Stimulated activated effector memory CD8-positive, alpha-beta T cell treated with anti-CD3 and anti-CD28 coated beads, Interleukin-12 subunit alpha, Interleukin-12 subunit beta, amount 100 ng/mL, for 72 hours (primary cell): Measurements from ENCODE around the gene PDILT.
A peak's percentile ranks its signal among the peaks of the same experiment; 100 is the strongest.
"Not testable (repeated sequence)": the region's sequence is repeated elsewhere in the genome, so short reads cannot be mapped to it uniquely, and the experiment has no call there.

Source experiments
- ATAC-seq: fragments of 150-1000 bp; cut with Tn5 transposase; 2 replicates; pipeline ENCODE4 v1.10.0; 2021
- DNase-seq, 2 donors: peaks; one replicate each; pipeline ENCODE4 v3.0.0; 2021 to 2022; ENCODE audit warnings: low spot score in 2 of 2
- H3K27ac Mint-ChIP-seq: one replicate; pipeline ENCODE4 v1.8.0; 2022; ENCODE audit warnings: mild to moderate bottlenecking, mixed read lengths
- H3K36me3 Mint-ChIP-seq: one replicate; pipeline ENCODE4 v1.8.0; 2022; ENCODE audit warnings: mild to moderate bottlenecking, mixed read lengths
- H3K4me1 Mint-ChIP-seq: one replicate; pipeline ENCODE4 v1.8.0; 2022; ENCODE audit warnings: mixed read lengths
- H3K4me3 Mint-ChIP-seq: one replicate; pipeline ENCODE4 v1.8.0; 2022; ENCODE audit warnings: mild to moderate bottlenecking, mixed read lengths
- H3K9me3 Mint-ChIP-seq: one replicate; pipeline ENCODE4 v1.8.0; 2022; ENCODE audit warnings: mixed read lengths

The PDILT gene

GRCh38 chr16:20404637-20405036, at the start of gene PDILT:
PDILT (minus strand) TSS chr16:20404737; CDS start chr16:20399300, 5,437 bp downstream.
- Mint-ChIP-seq H3K9me3 (no peaks in the 10 kb centered on the region), H3K36me3 (no peaks in the 10 kb centered on the region), H3K4me1 (no peaks in the 10 kb centered on the region), H3K27ac (no peak within 1 kb of the TSS), H3K4me3 (no peak within 1 kb of the TSS)
- ATAC-seq, result no peak
- no peak for DNase-seq

- H3K4me1 Mint-ChIP-seq, ATAC-seq, H3K27ac Mint-ChIP-seq, H3K9me3 Mint-ChIP-seq, H3K4me3 Mint-ChIP-seq, H3K36me3 Mint-ChIP-seq, DNase-seq: not testable (repeated sequence)
Observed at GRCh38 chr16:20453633-20454032, 49.1 kb upstream of the PDILT start.

- not testable (repeated sequence) for H3K27ac Mint-ChIP-seq, H3K9me3 Mint-ChIP-seq, H3K4me3 Mint-ChIP-seq, ATAC-seq, DNase-seq, H3K36me3 Mint-ChIP-seq, H3K4me1 Mint-ChIP-seq
Observed at GRCh38 chr16:20451364-20451763, 46.8 kb upstream of the PDILT start, which contains the start of gene ACSM2A. ACSM2A (plus strand) TSS chr16:20451521; CDS start chr16:20460115, 8,594 bp downstream.

DNA sequence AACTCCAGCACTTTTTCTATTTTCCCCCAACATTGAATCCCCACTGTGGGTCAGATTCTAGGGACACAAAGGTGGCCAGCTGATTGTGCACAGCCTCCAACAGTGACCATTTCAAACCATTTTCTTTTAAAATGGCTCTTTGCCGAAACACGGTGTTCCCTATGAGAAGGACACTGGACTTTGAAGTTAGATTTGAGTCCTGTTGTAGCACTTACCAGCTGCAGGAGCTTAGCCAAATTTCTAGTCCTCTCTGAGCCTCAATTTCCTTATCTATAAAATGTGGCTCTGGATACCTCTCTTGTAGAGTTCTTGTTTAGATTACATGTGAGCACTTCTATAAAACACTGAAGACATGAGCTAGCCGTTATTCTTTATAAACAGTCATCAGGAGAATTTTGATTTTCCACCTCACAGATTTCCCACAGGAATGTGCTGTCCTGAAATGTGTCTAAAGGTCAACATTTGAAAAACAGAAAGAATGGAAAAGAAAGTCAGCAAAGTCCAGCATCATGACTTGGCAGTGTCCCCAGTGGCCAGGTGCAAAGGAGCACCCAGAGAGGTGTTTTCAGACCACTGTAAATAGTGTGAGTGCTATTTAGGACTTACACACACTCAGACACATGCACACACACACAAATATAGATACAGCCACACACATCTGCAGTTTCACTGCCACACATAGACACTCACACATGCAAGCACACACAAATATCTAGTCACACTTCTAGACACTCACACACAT, 42.3 kb upstream of the PDILT start:
- not testable (repeated sequence) for H3K4me1 Mint-ChIP-seq, H3K27ac Mint-ChIP-seq, H3K9me3 Mint-ChIP-seq, H3K36me3 Mint-ChIP-seq, H3K4me3 Mint-ChIP-seq, ATAC-seq, DNase-seq

DNA sequence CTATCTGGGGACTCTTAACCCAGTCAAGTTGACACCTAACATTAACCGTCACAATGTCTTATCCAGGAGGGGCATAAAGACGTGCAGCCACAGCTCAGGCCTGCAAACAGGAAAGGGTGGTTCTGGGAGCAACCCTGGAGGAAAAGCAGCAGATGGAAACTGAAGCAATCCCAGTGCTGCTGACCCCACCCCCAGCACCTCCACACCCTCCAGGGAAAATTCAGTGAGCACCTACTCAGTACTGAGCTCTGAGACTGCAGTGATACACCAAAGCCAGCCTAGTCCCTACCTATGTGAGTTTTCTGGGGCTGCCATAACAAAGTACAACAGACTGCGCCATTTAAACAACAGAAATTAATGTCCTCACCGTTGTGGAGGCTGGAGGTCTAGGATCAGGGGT, 37.3 kb upstream of the PDILT start:
- ATAC-seq, result peak; percentile 13
- not testable (repeated sequence) for H3K27ac Mint-ChIP-seq, H3K36me3 Mint-ChIP-seq, DNase-seq, H3K4me1 Mint-ChIP-seq, H3K4me3 Mint-ChIP-seq, H3K9me3 Mint-ChIP-seq

GRCh38 chr16:20441191-20441590, 36.7 kb upstream of the PDILT start:
- Mint-ChIP-seq H3K36me3 (no peaks in the 10 kb centered on the region), H3K4me1 (no peaks in the 10 kb centered on the region), H3K4me3 (no peak overlapping the region), H3K9me3 (no peaks in the 10 kb centered on the region), H3K27ac (no peak overlapping the region)
- DNase-seq (no peak), ATAC-seq (no peak)

GRCh38 chr16:20440731-20441130, 36.2 kb upstream of the PDILT start:
- H3K36me3 Mint-ChIP-seq, H3K4me3 Mint-ChIP-seq, H3K9me3 Mint-ChIP-seq, ATAC-seq, H3K4me1 Mint-ChIP-seq, DNase-seq, H3K27ac Mint-ChIP-seq: not testable (repeated sequence)

GRCh38 chr16:20439820-20440231, 35.3 kb upstream of the PDILT start:
- not testable (repeated sequence) for H3K27ac Mint-ChIP-seq, DNase-seq, H3K9me3 Mint-ChIP-seq, ATAC-seq, H3K4me1 Mint-ChIP-seq, H3K4me3 Mint-ChIP-seq, H3K36me3 Mint-ChIP-seq

GRCh38 chr16:20438950-20439349, 34.4 kb upstream of the PDILT start:
- not testable (repeated sequence) for H3K27ac Mint-ChIP-seq, H3K9me3 Mint-ChIP-seq, H3K36me3 Mint-ChIP-seq, DNase-seq, ATAC-seq, H3K4me3 Mint-ChIP-seq, H3K4me1 Mint-ChIP-seq

DNA sequence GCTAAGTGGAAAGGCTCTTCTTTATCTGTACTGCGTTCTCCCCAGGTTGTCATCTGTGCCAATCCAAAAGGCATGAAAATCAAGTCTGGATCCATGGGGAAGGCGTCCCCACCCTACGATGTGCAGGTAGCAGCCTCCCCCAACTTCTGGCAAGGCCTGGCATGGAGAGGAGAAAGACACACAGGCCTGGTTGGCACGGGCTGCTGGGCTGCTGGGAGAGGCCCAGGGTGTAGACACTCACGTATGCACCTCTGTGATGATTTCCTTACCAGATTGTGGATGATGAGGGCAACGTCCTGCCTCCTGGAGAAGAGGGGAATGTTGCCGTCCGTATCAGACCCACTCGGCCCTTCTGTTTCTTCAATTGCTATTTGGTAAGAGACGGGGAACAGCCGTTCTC, 26.4 kb upstream of the PDILT start:
- Mint-ChIP-seq H3K9me3 (peaks cover 5% of the 10 kb centered on the region), H3K36me3 (no peaks in the 10 kb centered on the region), H3K4me1 (no peaks in the 10 kb centered on the region), H3K27ac (no peak overlapping the region), H3K4me3 (no peak overlapping the region)
- ATAC-seq (peak; percentile 28), DNase-seq (no peak)

DNA sequence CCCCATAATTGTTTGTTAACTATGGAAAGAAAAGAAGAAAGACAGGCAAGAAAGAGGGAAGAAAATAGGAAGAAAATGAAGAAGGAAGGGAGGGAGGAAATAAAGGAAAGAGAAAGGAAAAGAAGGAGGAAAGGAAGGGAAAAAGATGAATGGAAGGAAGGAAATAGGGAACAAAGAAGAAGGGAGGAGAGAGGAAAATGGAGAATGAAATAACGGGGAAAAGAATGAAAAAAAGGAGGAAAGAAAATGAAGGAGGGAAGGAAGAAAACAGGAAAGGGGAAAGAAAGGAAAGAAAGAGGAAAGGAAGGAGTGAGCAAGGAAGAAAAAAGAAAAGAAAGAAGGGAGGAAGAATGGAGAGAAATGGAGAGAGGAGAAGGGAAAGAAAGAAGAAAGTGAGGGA, 25.9 kb upstream of the PDILT start:
- H3K9me3 Mint-ChIP-seq, H3K4me1 Mint-ChIP-seq, H3K36me3 Mint-ChIP-seq, H3K4me3 Mint-ChIP-seq, ATAC-seq, H3K27ac Mint-ChIP-seq, DNase-seq: not testable (repeated sequence)

- not testable (repeated sequence) for H3K36me3 Mint-ChIP-seq, ATAC-seq, H3K9me3 Mint-ChIP-seq, H3K4me1 Mint-ChIP-seq, H3K4me3 Mint-ChIP-seq, H3K27ac Mint-ChIP-seq, DNase-seq
Observed at GRCh38 chr16:20429499-20429898, 25.0 kb upstream of the PDILT start.

DNA sequence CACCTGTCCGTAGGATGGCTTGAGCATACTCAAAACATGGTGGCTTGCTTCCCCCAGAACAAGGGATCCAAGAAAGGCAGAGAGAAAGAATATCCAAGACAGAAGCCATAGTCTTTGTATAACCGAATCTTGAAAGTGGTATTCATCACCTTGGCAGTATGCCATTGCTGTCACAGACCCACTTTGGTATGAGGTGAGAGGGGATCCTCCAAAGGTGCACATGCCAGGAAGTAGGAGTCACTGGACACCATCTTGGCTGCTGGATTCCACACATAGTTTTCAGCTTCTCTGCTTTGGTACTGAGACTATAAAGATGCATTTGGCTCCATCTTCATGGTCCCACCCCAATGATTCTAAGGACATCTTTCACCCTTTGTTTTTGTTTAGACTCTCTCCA, 22.9 kb upstream of the PDILT start:
- not testable (repeated sequence) for H3K4me3 Mint-ChIP-seq, H3K27ac Mint-ChIP-seq, ATAC-seq, H3K4me1 Mint-ChIP-seq, H3K9me3 Mint-ChIP-seq, H3K36me3 Mint-ChIP-seq, DNase-seq

DNA sequence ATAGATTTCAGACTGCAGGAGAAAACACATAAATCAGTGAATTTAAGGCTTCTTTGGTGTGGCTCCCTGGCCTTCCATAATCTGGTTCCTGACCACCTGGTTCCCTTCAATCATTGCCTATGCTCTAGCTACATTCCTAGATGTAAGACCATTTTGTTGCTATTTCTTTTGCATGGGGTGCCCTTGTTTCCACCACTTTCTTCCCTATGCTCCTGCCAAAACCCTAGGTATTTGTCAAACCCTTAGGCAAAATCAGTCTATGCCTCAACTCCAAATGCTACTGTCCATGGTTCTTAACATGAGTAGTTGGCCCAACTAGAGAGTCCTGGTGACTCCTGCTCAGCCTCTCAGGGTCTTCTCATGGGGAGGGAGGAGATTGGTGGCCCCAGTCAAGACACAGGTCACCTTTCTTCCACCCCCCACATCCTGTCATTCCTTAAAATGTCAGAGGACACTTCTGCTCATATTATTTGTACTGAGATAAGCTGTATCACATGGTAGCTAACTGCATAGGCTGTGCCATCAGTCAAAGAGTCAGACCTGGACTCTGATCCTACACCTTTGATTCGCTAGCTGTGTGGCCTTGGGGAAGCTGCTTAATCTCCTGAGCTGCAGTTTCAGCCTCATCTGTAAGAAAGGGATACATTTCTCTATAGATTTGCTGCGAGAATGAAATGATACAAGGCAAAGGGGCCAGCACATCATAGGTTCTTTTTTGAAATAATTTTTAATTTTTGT, 19.8 kb upstream of the PDILT start:
- Mint-ChIP-seq H3K4me3 (no peak overlapping the region), H3K9me3 (peaks cover 5% of the 10 kb centered on the region), H3K27ac (no peak overlapping the region), H3K36me3 (no peaks in the 10 kb centered on the region), H3K4me1 (no peaks in the 10 kb centered on the region)
- ATAC-seq, result no peak
- no peak for DNase-seq

- not testable (repeated sequence) for ATAC-seq, H3K9me3 Mint-ChIP-seq, H3K4me3 Mint-ChIP-seq, H3K36me3 Mint-ChIP-seq, H3K4me1 Mint-ChIP-seq, H3K27ac Mint-ChIP-seq, DNase-seq
Observed at GRCh38 chr16:20423772-20424128, 19.2 kb upstream of the PDILT start.

GRCh38 chr16:20421748-20422147, 17.2 kb upstream of the PDILT start:
- ATAC-seq, H3K9me3 Mint-ChIP-seq, DNase-seq, H3K4me1 Mint-ChIP-seq, H3K36me3 Mint-ChIP-seq, H3K4me3 Mint-ChIP-seq, H3K27ac Mint-ChIP-seq: not testable (repeated sequence)
